ENCODE results near the gene SLC5A3.

SLC5A3 gene

GRCh38 chr21:34093083-34093482 is 19.7 kb downstream of the SLC5A3 start:
- no peak for TF ChIP-seq CTCF (IDR thresholded peaks at IDR 0.05)
- DNase-seq: no peak
- Histone ChIP-seq H3K27ac (peak overlapping the region in 1 of 2 donors; percentile 13), H3K4me3 (no peak overlapping the region), H3K27me3 (no peaks in the 10 kb centered on the region), H3K9me3 (no peaks in the 10 kb centered on the region), H3K36me3 (peaks cover 12 to 22% (median 16%) of the 10 kb centered on the region in 3 donors), H3K4me1 (peaks cover 0 to 92% (median 32%) of the 10 kb centered on the region in 4 donors)
- intact Hi-C loops (cut with DNase I; ENCODE audit: low total_unique reads): no loop called here

- peaks cover 12 to 22% (median 16%) of the 10 kb centered on the region in 3 donors for H3K36me3 ChIP-seq
- intact Hi-C loops (cut with DNase I; ENCODE audit: low total_unique reads): no loop called here
- H3K9me3 ChIP-seq: no peaks in the 10 kb centered on the region
- no peak overlapping the region for H3K4me3 ChIP-seq
- H3K27me3 ChIP-seq: no peaks in the 10 kb centered on the region
- H3K27ac ChIP-seq: no peak overlapping the region
- no peak for DNase-seq
- TF ChIP-seq CTCF (IDR thresholded peaks at IDR 0.05): no peak
- peaks cover 0 to 92% (median 31%) of the 10 kb centered on the region in 4 donors for H3K4me1 ChIP-seq
These were observed 21.6 kb downstream of the SLC5A3 start for GRCh38 chr21:34094949-34095348.

- intact Hi-C loops (cut with DNase I; ENCODE audit: low total_unique reads): no loop called here
- no peak for TF ChIP-seq CTCF (IDR thresholded peaks at IDR 0.05)
- Histone ChIP-seq H3K9me3 (no peaks in the 10 kb centered on the region), H3K4me1 (peaks cover 0 to 94% (median 37%) of the 10 kb centered on the region in 4 donors), H3K27me3 (no peaks in the 10 kb centered on the region), H3K4me3 (no peak overlapping the region), H3K27ac (peak overlapping the region in 1 of 2 donors; percentile 23), H3K36me3 (peaks cover 12 to 22% (median 16%) of the 10 kb centered on the region in 3 donors)
- DNase-seq: no peak
These were observed 24.1 kb downstream of the SLC5A3 start for GRCh38 chr21:34097442-34097841.

- Histone ChIP-seq H3K27ac (peak overlapping the region in 1 of 2 donors; percentile 32), H3K4me1 (peaks cover 0 to 97% (median 28%) of the 10 kb centered on the region in 4 donors), H3K36me3 (peaks cover 9 to 16% (median 10%) of the 10 kb centered on the region in 3 donors), H3K27me3 (no peaks in the 10 kb centered on the region), H3K9me3 (no peaks in the 10 kb centered on the region), H3K4me3 (no peak overlapping the region)
- DNase-seq: no peak
- no peak for TF ChIP-seq CTCF (IDR thresholded peaks at IDR 0.05)
- intact Hi-C loops (cut with DNase I; ENCODE audit: low total_unique reads): no loop called here
These were observed 27.0 kb downstream of the SLC5A3 start for GRCh38 chr21:34100337-34100736.

- H3K4me1 ChIP-seq: peaks cover 0 to 100% (median 30%) of the 10 kb centered on the region in 4 donors
- intact Hi-C loops (cut with DNase I; ENCODE audit: low total_unique reads): no loop called here
- no peak for TF ChIP-seq CTCF (IDR thresholded peaks at IDR 0.05)
- no peaks in the 10 kb centered on the region for H3K27me3 ChIP-seq
- no peak for DNase-seq
- H3K36me3 ChIP-seq: peaks cover 5 to 12% (median 5%) of the 10 kb centered on the region in 3 donors
- peak overlapping the region in 1 of 2 donors; percentile 32 for H3K27ac ChIP-seq
- no peaks in the 10 kb centered on the region for H3K9me3 ChIP-seq
- H3K4me3 ChIP-seq: no peak overlapping the region
These were observed 27.4 kb downstream of the SLC5A3 start for GRCh38 chr21:34100790-34101189.
